HEK293 (cell line): ENCODE data around the gene PHC1.
A peak's percentile ranks its signal among the peaks of the same experiment; 100 is the strongest.

ENCODE experiments used
- CTCF ChIA-PET: fragments of 350-600 bp; formaldehyde crosslinking; extraction: SDS; loops from one replicate; lab custom pipeline; 2021; ENCODE audit warnings: antibody characterized with exemption; lab: Yijun Ruan, JAX
- POLR2A ChIA-PET: fragments of 300-600 bp; formaldehyde crosslinking; extraction: SDS; loops from one replicate; lab custom pipeline; 2020; ENCODE audit warnings: antibody characterized with exemption, inconsistent platforms; lab: Yijun Ruan, JAX
- H3K27ac ChIP-seq: fragments of 200-500 bp; sonication (Bioruptor generic); 2 replicates; pipeline ENCODE4 v1.5.1; 2014; ENCODE audit warnings: low read depth, low read length, control low read depth, inconsistent platforms; ENCODE audit errors: extremely low read depth
- H3K36me3 ChIP-seq, 2 experiments: fragments of 200-500 bp in 1 of 2; sonication (Bioruptor generic) in 1 of 2; 1 replicate in 1 of 2; 2 replicates in 1 of 2; pipeline ENCODE4 v1.5.1; 2014 to 2017; ENCODE audit warnings: inconsistent platforms in 2 of 2, low read length in 2 of 2; ENCODE audit not compliant: control insufficient read depth in 2 of 2, insufficient read depth in 1 of 2
- H3K4me1 ChIP-seq: fragments of 200-500 bp; sonication (Bioruptor generic); 2 replicates; pipeline ENCODE4 v1.5.1; 2014; ENCODE audit warnings: mild to moderate bottlenecking, low read length, inconsistent platforms; ENCODE audit not compliant: control insufficient read depth, insufficient read depth
- H3K4me3 ChIP-seq: 2 replicates; pipeline ENCODE4 v1.5.1; 2011; ENCODE audit warnings: low read depth, mild to moderate bottlenecking, control low read depth, low read length, moderate library complexity
- H3K9me3 ChIP-seq: fragments of 200-500 bp; sonication (Bioruptor generic); 2 replicates; pipeline ENCODE4 v1.5.1; 2014; ENCODE audit warnings: low read depth, low read length, inconsistent platforms; ENCODE audit not compliant: control insufficient read depth, insufficient read depth
- GLIS1 ChIP-seq: fragments of 450-650 bp; formaldehyde crosslinking; IDR thresholded peaks from 2 replicates; pipeline ENCODE4 v1.5.1; 2016; ENCODE audit warnings: missing biosample characterization, missing genetic modification characterization
- GLIS2 ChIP-seq: fragments of 450-650 bp; formaldehyde crosslinking; IDR thresholded peaks from 2 replicates; pipeline ENCODE4 v1.5.1; 2016; ENCODE audit warnings: missing biosample characterization, missing genetic modification characterization
- KLF1 ChIP-seq: fragments of 450-650 bp; formaldehyde crosslinking; IDR thresholded peaks from 2 replicates; pipeline ENCODE4 v1.5.1; 2016; ENCODE audit warnings: missing biosample characterization, missing genetic modification characterization
- KLF10 ChIP-seq: fragments of 450-650 bp; IDR thresholded peaks from 2 replicates; pipeline ENCODE4 v1.5.1; 2018; ENCODE audit warnings: missing biosample characterization, mild to moderate bottlenecking, missing genetic modification characterization
- KLF16 ChIP-seq: fragments of 450-650 bp; formaldehyde crosslinking; IDR thresholded peaks from 2 replicates; pipeline ENCODE4 v1.5.1; 2017; ENCODE audit warnings: missing biosample characterization, missing genetic modification characterization
- KLF8 ChIP-seq: fragments of 450-650 bp; formaldehyde crosslinking; IDR thresholded peaks from 2 replicates; pipeline ENCODE4 v1.5.1; 2016; ENCODE audit warnings: missing biosample characterization, missing genetic modification characterization
- KLF9 ChIP-seq: fragments of 450-650 bp; formaldehyde crosslinking; IDR thresholded peaks from 2 replicates; pipeline ENCODE4 v1.5.1; 2016; ENCODE audit warnings: missing biosample characterization, missing genetic modification characterization, low read depth
- SETDB1 ChIP-seq: IDR thresholded peaks from one replicate; pipeline ENCODE4 v1.6.1; 2017; ENCODE audit warnings: mild to moderate bottlenecking, low read length, moderate library complexity, mixed read lengths; ENCODE audit not compliant: insufficient read length
- SP3 ChIP-seq: fragments of 450-650 bp; formaldehyde crosslinking; IDR thresholded peaks from 2 replicates; pipeline ENCODE4 v1.5.1; 2016; ENCODE audit warnings: missing biosample characterization, missing genetic modification characterization
- SP7 ChIP-seq: fragments of 450-650 bp; formaldehyde crosslinking; IDR thresholded peaks from 2 replicates; pipeline ENCODE4 v1.5.1; 2016; ENCODE audit warnings: missing biosample characterization, missing genetic modification characterization
- YY1 ChIP-seq: fragments of 450-650 bp; formaldehyde crosslinking; IDR thresholded peaks from 2 replicates; pipeline ENCODE4 v1.5.1; 2018; ENCODE audit warnings: missing biosample characterization, missing genetic modification characterization
- ZEB2 ChIP-seq: fragments of 450-650 bp; formaldehyde crosslinking; IDR thresholded peaks from 2 replicates; pipeline ENCODE4 v1.5.1; 2016; ENCODE audit warnings: missing biosample characterization, missing genetic modification characterization
- ZFP37 ChIP-seq: fragments of 450-650 bp; formaldehyde crosslinking; IDR thresholded peaks from 2 replicates; pipeline ENCODE4 v1.5.1; 2016; ENCODE audit warnings: missing biosample characterization, missing genetic modification characterization
- ZNF335 ChIP-seq: fragments of 450-650 bp; formaldehyde crosslinking; conservative IDR thresholded peaks from 2 replicates; pipeline ENCODE4 v1.5.1; 2016; ENCODE audit warnings: missing biosample characterization, missing genetic modification characterization
- ZNF354C ChIP-seq: fragments of 450-650 bp; formaldehyde crosslinking; IDR thresholded peaks from 2 replicates; pipeline ENCODE4 v1.5.1; 2016; ENCODE audit warnings: missing biosample characterization, missing genetic modification characterization, low read depth, borderline replicate concordance
- ZNF544 ChIP-seq: fragments of 450-650 bp; formaldehyde crosslinking; IDR thresholded peaks from 2 replicates; pipeline ENCODE4 v1.5.0; 2017; ENCODE audit warnings: missing biosample characterization, missing genetic modification characterization
- ZNF600 ChIP-seq: fragments of 450-650 bp; formaldehyde crosslinking; IDR thresholded peaks from 2 replicates; pipeline ENCODE4 v1.5.1; 2016; ENCODE audit warnings: missing biosample characterization, missing genetic modification characterization
- ZNF76 ChIP-seq: fragments of 450-650 bp; formaldehyde crosslinking; IDR thresholded peaks from 2 replicates; pipeline ENCODE4; 2016; ENCODE audit warnings: low read depth, missing biosample characterization, missing genetic modification characterization, borderline replicate concordance
- ZSCAN30 ChIP-seq: fragments of 450-650 bp; IDR thresholded peaks from 2 replicates; pipeline ENCODE4 v1.5.1; 2018; ENCODE audit warnings: missing biosample characterization, mild to moderate bottlenecking, missing genetic modification characterization, moderate library complexity
- TF ChIP-seq, protein P1 (sequence below): fragments of 450-650 bp; formaldehyde crosslinking; optimal IDR thresholded peaks from 2 replicates; pipeline ENCODE3; 2016; ENCODE audit warnings: missing biosample characterization, mild to moderate bottlenecking, missing genetic modification characterization
- TF ChIP-seq, protein P2 (sequence below): fragments of 450-650 bp; formaldehyde crosslinking; IDR thresholded peaks from 2 replicates; pipeline ENCODE4 v1.5.1; 2016; ENCODE audit warnings: missing biosample characterization, missing genetic modification characterization
- TF ChIP-seq, protein P3 (sequence below): fragments of 450-650 bp; formaldehyde crosslinking; IDR thresholded peaks from 2 replicates; pipeline ENCODE4 v1.5.1; 2016; ENCODE audit warnings: missing biosample characterization, missing genetic modification characterization
- TF ChIP-seq, protein P4 (sequence below): fragments of 450-650 bp; formaldehyde crosslinking; conservative IDR thresholded peaks from 2 replicates; pipeline ENCODE4 v1.5.1; 2016; ENCODE audit warnings: low read depth, missing biosample characterization, missing genetic modification characterization
- TF ChIP-seq, protein P5 (sequence below): fragments of 450-650 bp; formaldehyde crosslinking; IDR thresholded peaks from 2 replicates; pipeline ENCODE4 v1.5.1; 2016; ENCODE audit warnings: missing biosample characterization, missing genetic modification characterization
- TF ChIP-seq, protein P6 (sequence below): fragments of 450-650 bp; formaldehyde crosslinking; IDR thresholded peaks from 2 replicates; pipeline ENCODE4 v1.5.1; 2017; ENCODE audit warnings: missing biosample characterization, missing genetic modification characterization

Gene PHC1

DNA sequence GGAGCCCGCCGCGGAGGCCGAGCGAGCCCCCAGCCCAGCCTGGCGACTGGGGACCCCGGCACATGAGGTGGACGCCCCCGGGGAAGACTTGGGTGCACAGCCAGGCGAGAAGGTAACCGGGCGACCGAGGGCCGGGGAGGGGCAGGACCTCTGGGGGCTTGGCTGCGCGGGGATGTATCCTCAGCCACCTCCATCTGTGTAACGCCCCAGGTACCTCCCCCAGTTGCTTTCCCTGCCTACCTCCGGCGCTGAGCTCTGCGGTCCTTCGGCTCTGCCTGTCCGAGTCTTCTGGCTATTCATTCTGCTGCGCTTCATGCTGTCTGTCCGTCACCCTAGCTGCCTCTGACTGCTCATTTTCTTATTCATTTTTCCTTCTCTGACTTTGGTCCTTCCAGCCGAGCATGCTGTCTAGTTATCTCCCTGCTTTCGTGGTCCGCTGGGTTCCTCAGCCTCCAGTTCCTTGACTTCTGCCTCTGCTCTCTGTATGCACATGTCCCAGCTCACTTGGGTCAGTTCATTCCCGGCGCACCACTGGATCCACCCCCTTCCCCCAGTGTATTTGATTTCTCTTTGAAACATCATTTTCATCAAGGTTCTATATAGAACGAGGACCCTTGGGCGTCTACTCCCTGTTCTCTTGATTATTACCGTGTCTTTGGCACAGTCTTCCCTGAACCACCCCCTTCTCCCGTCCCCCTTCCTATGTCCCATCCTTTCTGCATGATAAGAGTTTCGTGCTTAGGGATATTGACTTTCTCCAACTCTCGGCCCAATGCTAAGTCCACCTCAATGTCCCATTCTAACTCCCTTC, 612 bp downstream of the PHC1 start:
- Histone ChIP-seq H3K4me3 (peak overlapping the region; percentile 68), H3K36me3 (peaks cover 12 to 14% of the 10 kb centered on the region in 2 experiments), H3K9me3 (no peaks in the 10 kb centered on the region), H3K27ac (peak overlapping the region; percentile 68; the same call in 1 of the 2 replicates), H3K4me1 (peaks cover 13% of the 10 kb centered on the region)
- CTCF ChIA-PET = interaction anchor here (0.5 to 5.1 kb wide), 5 partner anchors 24 to 134 kb away, joined by 3 to 21 read pairs (median 4); partner anchors contain the start of gene M6PR
- POLR2A ChIA-PET = interaction anchor here (0.5 to 2.7 kb wide), 4 partner anchors 34 to 233 kb away, joined by 3 to 21 read pairs (median 3); partner anchors contain the start of gene M6PR
- TF ChIP-seq, protein P1, sequence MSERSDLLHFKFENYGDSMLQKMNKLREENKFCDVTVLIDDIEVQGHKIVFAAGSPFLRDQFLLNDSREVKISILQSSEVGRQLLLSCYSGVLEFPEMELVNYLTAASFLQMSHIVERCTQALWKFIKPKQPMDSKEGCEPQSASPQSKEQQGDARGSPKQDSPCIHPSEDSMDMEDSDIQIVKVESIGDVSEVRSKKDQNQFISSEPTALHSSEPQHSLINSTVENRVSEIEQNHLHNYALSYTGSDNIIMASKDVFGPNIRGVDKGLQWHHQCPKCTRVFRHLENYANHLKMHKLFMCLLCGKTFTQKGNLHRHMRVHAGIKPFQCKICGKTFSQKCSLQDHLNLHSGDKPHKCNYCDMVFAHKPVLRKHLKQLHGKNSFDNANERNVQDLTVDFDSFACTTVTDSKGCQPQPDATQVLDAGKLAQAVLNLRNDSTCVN (tag by site-specific recombination) = peak; percentile 39
- TF ChIP-seq ZNF76 (tag by site-specific recombination) (peak; percentile 73; the same call in 1 of the 2 replicates), ZNF354C (tag by site-specific recombination) (no peak), KLF9 (tag by site-specific recombination) (peak; percentile 70; the same call in 1 of the 2 replicates), KLF1 (tag by site-specific recombination) (peak; percentile 50; the same call in 1 of the 2 replicates), ZSCAN30 (tag by site-specific recombination) (0 out of 2 replicates have a peak, but pooled peaks have one; percentile 37), ZNF600 (tag by site-specific recombination) (peak; percentile 86), SP3 (tag by site-specific recombination) (peak; percentile 85), ZNF544 (no peak), YY1 (tag by site-specific recombination) (no peak), KLF16 (peak; percentile 79), KLF10 (tag by site-specific recombination) (peak; percentile 71), KLF8 (tag by site-specific recombination) (peak; percentile 80), SETDB1 (no peak), GLIS1 (tag by site-specific recombination) (peak; percentile 62), GLIS2 (tag by site-specific recombination) (peak; percentile 76), ZFP37 (tag by site-specific recombination) (peak; percentile 79; the same call in 1 of the 2 replicates), ZEB2 (tag by site-specific recombination) (peak; percentile 17; the same call in 1 of the 2 replicates), SP7 (tag by site-specific recombination) (0 out of 2 replicates have a peak, but pooled peaks have one; percentile 24), ZNF335 (tag by site-specific recombination) (peak; percentile 99)
- TF ChIP-seq, protein P2, sequence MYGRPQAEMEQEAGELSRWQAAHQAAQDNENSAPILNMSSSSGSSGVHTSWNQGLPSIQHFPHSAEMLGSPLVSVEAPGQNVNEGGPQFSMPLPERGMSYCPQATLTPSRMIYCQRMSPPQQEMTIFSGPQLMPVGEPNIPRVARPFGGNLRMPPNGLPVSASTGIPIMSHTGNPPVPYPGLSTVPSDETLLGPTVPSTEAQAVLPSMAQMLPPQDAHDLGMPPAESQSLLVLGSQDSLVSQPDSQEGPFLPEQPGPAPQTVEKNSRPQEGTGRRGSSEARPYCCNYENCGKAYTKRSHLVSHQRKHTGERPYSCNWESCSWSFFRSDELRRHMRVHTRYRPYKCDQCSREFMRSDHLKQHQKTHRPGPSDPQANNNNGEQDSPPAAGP (tag by site-specific recombination) = no peak
- TF ChIP-seq, protein P3, sequence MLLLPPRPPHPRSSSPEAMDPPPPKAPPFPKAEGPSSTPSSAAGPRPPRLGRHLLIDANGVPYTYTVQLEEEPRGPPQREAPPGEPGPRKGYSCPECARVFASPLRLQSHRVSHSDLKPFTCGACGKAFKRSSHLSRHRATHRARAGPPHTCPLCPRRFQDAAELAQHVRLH (tag by site-specific recombination) = 0 out of 2 replicates have a peak, but pooled peaks have one; percentile 38
- TF ChIP-seq, protein P4, sequence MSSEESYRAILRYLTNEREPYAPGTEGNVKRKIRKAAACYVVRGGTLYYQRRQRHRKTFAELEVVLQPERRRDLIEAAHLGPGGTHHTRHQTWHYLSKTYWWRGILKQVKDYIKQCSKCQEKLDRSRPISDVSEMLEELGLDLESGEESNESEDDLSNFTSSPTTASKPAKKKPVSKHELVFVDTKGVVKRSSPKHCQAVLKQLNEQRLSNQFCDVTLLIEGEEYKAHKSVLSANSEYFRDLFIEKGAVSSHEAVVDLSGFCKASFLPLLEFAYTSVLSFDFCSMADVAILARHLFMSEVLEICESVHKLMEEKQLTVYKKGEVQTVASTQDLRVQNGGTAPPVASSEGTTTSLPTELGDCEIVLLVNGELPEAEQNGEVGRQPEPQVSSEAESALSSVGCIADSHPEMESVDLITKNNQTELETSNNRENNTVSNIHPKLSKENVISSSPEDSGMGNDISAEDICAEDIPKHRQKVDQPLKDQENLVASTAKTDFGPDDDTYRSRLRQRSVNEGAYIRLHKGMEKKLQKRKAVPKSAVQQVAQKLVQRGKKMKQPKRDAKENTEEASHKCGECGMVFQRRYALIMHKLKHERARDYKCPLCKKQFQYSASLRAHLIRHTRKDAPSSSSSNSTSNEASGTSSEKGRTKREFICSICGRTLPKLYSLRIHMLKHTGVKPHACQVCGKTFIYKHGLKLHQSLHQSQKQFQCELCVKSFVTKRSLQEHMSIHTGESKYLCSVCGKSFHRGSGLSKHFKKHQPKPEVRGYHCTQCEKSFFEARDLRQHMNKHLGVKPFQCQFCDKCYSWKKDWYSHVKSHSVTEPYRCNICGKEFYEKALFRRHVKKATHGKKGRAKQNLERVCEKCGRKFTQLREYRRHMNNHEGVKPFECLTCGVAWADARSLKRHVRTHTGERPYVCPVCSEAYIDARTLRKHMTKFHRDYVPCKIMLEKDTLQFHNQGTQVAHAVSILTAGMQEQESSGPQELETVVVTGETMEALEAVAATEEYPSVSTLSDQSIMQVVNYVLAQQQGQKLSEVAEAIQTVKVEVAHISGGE (tag by site-specific recombination) = peak; percentile 93
- TF ChIP-seq, protein P5, sequence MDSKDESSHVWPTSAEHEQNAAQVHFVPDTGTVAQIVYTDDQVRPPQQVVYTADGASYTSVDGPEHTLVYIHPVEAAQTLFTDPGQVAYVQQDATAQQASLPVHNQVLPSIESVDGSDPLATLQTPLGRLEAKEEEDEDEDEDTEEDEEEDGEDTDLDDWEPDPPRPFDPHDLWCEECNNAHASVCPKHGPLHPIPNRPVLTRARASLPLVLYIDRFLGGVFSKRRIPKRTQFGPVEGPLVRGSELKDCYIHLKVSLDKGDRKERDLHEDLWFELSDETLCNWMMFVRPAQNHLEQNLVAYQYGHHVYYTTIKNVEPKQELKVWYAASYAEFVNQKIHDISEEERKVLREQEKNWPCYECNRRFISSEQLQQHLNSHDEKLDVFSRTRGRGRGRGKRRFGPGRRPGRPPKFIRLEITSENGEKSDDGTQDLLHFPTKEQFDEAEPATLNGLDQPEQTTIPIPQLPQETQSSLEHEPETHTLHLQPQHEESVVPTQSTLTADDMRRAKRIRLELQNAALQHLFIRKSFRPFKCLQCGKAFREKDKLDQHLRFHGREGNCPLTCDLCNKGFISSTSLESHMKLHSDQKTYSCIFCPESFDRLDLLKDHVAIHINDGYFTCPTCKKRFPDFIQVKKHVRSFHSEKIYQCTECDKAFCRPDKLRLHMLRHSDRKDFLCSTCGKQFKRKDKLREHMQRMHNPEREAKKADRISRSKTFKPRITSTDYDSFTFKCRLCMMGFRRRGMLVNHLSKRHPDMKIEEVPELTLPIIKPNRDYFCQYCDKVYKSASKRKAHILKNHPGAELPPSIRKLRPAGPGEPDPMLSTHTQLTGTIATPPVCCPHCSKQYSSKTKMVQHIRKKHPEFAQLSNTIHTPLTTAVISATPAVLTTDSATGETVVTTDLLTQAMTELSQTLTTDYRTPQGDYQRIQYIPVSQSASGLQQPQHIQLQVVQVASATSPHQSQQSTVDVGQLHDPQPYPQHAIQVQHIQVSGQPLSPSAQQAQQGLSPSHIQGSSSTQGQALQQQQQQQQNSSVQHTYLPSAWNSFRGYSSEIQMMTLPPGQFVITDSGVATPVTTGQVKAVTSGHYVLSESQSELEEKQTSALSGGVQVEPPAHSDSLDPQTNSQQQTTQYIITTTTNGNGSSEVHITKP (tag by site-specific recombination) = peak; percentile 98
- TF ChIP-seq, protein P6, sequence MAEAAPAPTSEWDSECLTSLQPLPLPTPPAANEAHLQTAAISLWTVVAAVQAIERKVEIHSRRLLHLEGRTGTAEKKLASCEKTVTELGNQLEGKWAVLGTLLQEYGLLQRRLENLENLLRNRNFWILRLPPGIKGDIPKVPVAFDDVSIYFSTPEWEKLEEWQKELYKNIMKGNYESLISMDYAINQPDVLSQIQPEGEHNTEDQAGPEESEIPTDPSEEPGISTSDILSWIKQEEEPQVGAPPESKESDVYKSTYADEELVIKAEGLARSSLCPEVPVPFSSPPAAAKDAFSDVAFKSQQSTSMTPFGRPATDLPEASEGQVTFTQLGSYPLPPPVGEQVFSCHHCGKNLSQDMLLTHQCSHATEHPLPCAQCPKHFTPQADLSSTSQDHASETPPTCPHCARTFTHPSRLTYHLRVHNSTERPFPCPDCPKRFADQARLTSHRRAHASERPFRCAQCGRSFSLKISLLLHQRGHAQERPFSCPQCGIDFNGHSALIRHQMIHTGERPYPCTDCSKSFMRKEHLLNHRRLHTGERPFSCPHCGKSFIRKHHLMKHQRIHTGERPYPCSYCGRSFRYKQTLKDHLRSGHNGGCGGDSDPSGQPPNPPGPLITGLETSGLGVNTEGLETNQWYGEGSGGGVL (tag by site-specific recombination) = 0 out of 2 replicates have a peak, but pooled peaks have one; percentile 11
